Gastrocnemius medialis (tissue), 4 donors: ENCODE results near the gene DTNBP1. TPM values are rescaled to one million over a fixed set of nuclear protein-coding genes. Genes with fewer than 3 reads are reported as not detected.

ENCODE experiments used
- ATAC-seq, 2 donors: fragments of 150-250 bp; one replicate each; pipeline ENCODE4 v1.9.1; 2016
- DNase-seq, 2 donors: peaks; one replicate each; pipeline ENCODE4 v3.0.0-alpha.2; 2019
- H3K27ac ChIP-seq, 4 donors: fragments of 200-600 bp; sonication (generic); 1 replicate in 1 of 4; 2 replicates in 3 of 4; pipeline ENCODE4 v1.5.1; 2016 to 2018; ENCODE audit warnings: mild to moderate bottlenecking in 2 of 4, moderate library complexity in 1 of 4
- H3K27me3 ChIP-seq, 3 donors: fragments of 200-600 bp; sonication (generic) in 2 of 3; 1 replicate in 1 of 3; 2 replicates in 2 of 3; pipeline versions ENCODE4 v1.5.1 to v1.6.0; 2016 to 2019; ENCODE audit warnings: mild to moderate bottlenecking in 1 of 3, moderate library complexity in 1 of 3
- H3K36me3 ChIP-seq, 2 donors: fragments of 200-600 bp; sonication (generic) in 1 of 2; one replicate each; pipeline ENCODE4 v1.5.1; 2017 to 2018
- H3K4me1 ChIP-seq, 2 donors: fragments of 200-600 bp; sonication (generic) in 1 of 2; one replicate each; pipeline ENCODE4 v1.5.1; 2016 to 2017; ENCODE audit warnings: mild to moderate bottlenecking in 2 of 2
- H3K4me3 ChIP-seq, 4 donors: fragments of 200-600 bp; sonication (generic) in 3 of 4; 1 replicate in 1 of 4; 2 replicates in 3 of 4; pipeline ENCODE4 v1.5.1; 2016 to 2019; ENCODE audit warnings: mild to moderate bottlenecking in 2 of 4
- H3K9me3 ChIP-seq, 3 donors: fragments of 200-600 bp; sonication (generic) in 2 of 3; 1 replicate in 1 of 3; 2 replicates in 2 of 3; pipeline ENCODE4 v1.5.1; 2016 to 2019
- POLR2A ChIP-seq, 2 donors: fragments of 450-650 bp; IDR thresholded peaks; one replicate each; pipeline ENCODE4 v1.6.1; 2017; ENCODE audit warnings: antibody characterized with exemption in 2 of 2, mild to moderate bottlenecking in 2 of 2, moderate library complexity in 2 of 2
- in situ Hi-C, 4 donors: fragments of 200-750 bp; cut with MboI; loops; one replicate each; pipeline versions ENCODE4 v1.15.0 to v1.8.0; 2017; ENCODE audit warnings: low sequenced_read_pairs in 4 of 4
- intact Hi-C: fragments of 100-400 bp; cut with DNase I; formaldehyde crosslinking; loops from one replicate; pipeline ENCODE4 v1.15.1; 2023; ENCODE audit warnings: low total_unique reads
- total RNA-seq, 4 donors: library from RNA; depleted of rRNA; stranded (reverse); fragments of >200 nt; gene quantifications; one replicate each; pipeline versions ENCODE4 v1.1.0 to v1.2.3, GENCODE V29; 2016
- TF ChIP-seq, protein P1 (sequence below), 5 experiments: fragments of 450-650 bp in 3 of 5; fragments of 200-600 bp in 2 of 5; sonication (generic) in 2 of 5; IDR thresholded peaks in 4 of 5; conservative IDR thresholded peaks in 1 of 5; 1 replicate in 4 of 5; 2 replicates in 1 of 5; pipeline ENCODE4 v1.5.1; 2016 to 2019; ENCODE audit warnings: antibody characterized with exemption in 5 of 5, mild to moderate bottlenecking in 3 of 5, moderate library complexity in 3 of 5

Gene DTNBP1
- total RNA-seq, 4 donors from 2014 or later = 5.2 to 33.5 (median 12.5) TPM

DNA sequence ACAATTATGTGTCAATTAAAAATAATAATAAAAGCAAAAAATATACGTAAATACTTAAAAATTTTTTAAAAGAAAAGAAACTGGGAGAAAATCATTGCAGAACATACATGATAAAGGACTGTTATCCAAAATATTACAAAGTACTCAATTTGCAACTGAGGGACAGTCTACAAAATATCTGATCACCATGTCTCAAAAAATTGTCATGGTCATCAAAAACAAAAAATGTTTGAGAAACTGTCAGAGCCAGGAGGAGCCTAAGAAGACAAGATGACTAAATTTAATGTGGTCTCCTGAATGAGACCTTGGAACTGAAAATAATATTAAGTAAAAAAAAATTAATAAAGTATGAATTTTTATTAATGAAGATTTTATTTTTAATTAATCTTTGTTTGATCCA is 43.5 kb downstream of the DTNBP1 start:
- H3K36me3 ChIP-seq = peaks cover 0 to 7% of the 10 kb centered on the region in 2 donors
- no peak for DNase-seq
- TF ChIP-seq, protein P1, sequence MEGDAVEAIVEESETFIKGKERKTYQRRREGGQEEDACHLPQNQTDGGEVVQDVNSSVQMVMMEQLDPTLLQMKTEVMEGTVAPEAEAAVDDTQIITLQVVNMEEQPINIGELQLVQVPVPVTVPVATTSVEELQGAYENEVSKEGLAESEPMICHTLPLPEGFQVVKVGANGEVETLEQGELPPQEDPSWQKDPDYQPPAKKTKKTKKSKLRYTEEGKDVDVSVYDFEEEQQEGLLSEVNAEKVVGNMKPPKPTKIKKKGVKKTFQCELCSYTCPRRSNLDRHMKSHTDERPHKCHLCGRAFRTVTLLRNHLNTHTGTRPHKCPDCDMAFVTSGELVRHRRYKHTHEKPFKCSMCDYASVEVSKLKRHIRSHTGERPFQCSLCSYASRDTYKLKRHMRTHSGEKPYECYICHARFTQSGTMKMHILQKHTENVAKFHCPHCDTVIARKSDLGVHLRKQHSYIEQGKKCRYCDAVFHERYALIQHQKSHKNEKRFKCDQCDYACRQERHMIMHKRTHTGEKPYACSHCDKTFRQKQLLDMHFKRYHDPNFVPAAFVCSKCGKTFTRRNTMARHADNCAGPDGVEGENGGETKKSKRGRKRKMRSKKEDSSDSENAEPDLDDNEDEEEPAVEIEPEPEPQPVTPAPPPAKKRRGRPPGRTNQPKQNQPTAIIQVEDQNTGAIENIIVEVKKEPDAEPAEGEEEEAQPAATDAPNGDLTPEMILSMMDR (IDR thresholded peaks at IDR 0.05 in 4 of 5, conservative IDR thresholded peaks at IDR 0.05 in 1 of 5) = no peak
- no peak for TF ChIP-seq POLR2A (IDR thresholded peaks at IDR 0.05)
- peaks cover 39 to 42% of the 10 kb centered on the region in 2 donors for H3K4me1 ChIP-seq
- in situ Hi-C loops = loop anchor here in 3 of 4 donors (25.0 kb wide), 3 partner anchors 107 to 1407 kb away; no protein-coding TSS in a partner anchor
- no peak overlapping the region for H3K27ac ChIP-seq
- no peak for ATAC-seq
- H3K27me3 ChIP-seq = no peaks in the 10 kb centered on the region
- H3K9me3 ChIP-seq = no peaks in the 10 kb centered on the region
- intact Hi-C loops = no loop called here
- no peak overlapping the region for H3K4me3 ChIP-seq

DNA sequence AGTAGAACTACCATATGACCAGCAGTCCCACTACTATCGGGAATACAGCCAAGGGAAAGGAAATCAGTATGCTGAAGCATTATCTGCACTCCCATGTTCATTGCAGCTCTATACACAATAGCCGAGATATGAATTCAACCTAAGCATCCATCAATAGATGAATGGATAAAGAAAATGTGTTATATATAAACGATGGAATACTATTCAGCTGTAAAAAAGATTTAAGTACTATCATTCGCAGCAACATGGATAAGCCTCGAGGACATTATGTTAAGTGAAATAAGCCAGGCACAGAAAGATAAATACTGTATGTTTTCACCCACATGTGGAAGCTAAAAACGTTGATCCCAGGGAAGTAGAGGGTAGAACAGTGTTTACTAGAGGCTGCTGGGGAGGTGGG is 44.1 kb downstream of the DTNBP1 start:
- Histone ChIP-seq H3K27ac (no peak overlapping the region), H3K4me1 (peaks cover 39% of the 10 kb centered on the region in 2 donors), H3K9me3 (no peaks in the 10 kb centered on the region), H3K4me3 (no peak overlapping the region), H3K27me3 (no peaks in the 10 kb centered on the region), H3K36me3 (peaks cover 0 to 12% of the 10 kb centered on the region in 2 donors)
- TF ChIP-seq POLR2A (IDR thresholded peaks at IDR 0.05) = no peak
- TF ChIP-seq, protein P1 (IDR thresholded peaks at IDR 0.05 in 4 of 5, conservative IDR thresholded peaks at IDR 0.05 in 1 of 5) = no peak
- DNase-seq (no peak), ATAC-seq (no peak)
- in situ Hi-C loops (loop anchor here in 3 of 4 donors (25.0 kb wide), 3 partner anchors 106 to 1406 kb away; no protein-coding TSS in a partner anchor), intact Hi-C loops (no loop called here)

DNA sequence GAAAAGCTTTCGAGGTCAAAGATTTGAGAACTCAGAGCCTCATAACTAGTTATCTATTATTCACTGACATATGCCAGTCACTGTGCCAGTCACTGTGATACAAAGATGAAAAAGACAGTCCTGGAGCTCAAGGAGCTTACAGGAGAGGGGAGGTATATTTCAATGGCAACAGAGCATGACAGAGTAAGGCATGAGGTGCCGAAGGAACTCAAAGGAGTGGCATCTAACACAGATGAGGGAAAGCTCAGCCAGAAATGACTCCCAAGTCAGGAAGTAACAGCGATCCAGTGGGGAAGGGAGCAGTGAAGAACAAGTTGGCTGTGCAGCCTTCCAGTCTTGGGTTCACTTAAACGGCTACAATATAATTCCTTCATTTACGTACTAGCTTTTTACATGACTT is 46.6 kb downstream of the DTNBP1 start:
- ATAC-seq (no peak), DNase-seq (no peak)
- TF ChIP-seq, protein P1 (IDR thresholded peaks at IDR 0.05 in 4 of 5, conservative IDR thresholded peaks at IDR 0.05 in 1 of 5) = no peak
- TF ChIP-seq POLR2A (IDR thresholded peaks at IDR 0.05) = no peak
- Histone ChIP-seq H3K36me3 (peaks cover 0 to 12% of the 10 kb centered on the region in 2 donors), H3K27ac (peak overlapping the region in 1 of 4 donors; percentile 44), H3K9me3 (no peaks in the 10 kb centered on the region), H3K27me3 (no peaks in the 10 kb centered on the region), H3K4me1 (peaks cover 17 to 19% of the 10 kb centered on the region in 2 donors), H3K4me3 (no peak overlapping the region)
- intact Hi-C loops = no loop called here
- in situ Hi-C loops = loop anchor here in 3 of 4 donors (25.0 kb wide), 3 partner anchors 104 to 1404 kb away; no protein-coding TSS in a partner anchor

DNA sequence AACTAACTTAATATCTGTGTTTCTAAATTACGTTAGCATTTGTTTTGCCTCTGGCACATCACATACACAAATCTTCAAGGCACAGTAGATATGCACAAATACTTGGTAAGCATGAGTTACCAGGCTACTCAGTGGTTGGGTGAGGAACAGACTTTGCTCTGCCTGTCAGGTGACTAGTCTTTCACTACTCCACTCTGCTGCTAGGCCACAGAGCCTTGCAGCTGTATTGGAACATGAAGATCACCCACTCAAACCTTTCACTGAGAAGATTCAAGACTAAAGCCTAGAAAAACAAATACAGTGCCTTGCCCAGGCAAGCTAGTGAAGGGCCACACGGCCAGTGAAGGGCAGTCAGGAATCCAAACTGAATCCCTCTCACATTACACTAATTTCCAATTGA is 47.0 kb downstream of the DTNBP1 start:
- Histone ChIP-seq H3K4me3 (no peak overlapping the region), H3K4me1 (peaks cover 13 to 15% of the 10 kb centered on the region in 2 donors), H3K27me3 (no peaks in the 10 kb centered on the region), H3K36me3 (peaks cover 0 to 12% of the 10 kb centered on the region in 2 donors), H3K27ac (peak overlapping the region in 1 of 4 donors; percentile 44), H3K9me3 (no peaks in the 10 kb centered on the region)
- intact Hi-C loops = no loop called here
- DNase-seq (no peak), ATAC-seq (no peak)
- in situ Hi-C loops = loop anchor here in 3 of 4 donors (25.0 kb wide), 3 partner anchors 104 to 1404 kb away; no protein-coding TSS in a partner anchor
- no peak for TF ChIP-seq POLR2A (IDR thresholded peaks at IDR 0.05)
- TF ChIP-seq, protein P1 (IDR thresholded peaks at IDR 0.05 in 4 of 5, conservative IDR thresholded peaks at IDR 0.05 in 1 of 5) = no peak
